Right cardiac atrium (tissue), 5 donors: ENCODE results near the gene CCDC150. TPM values are rescaled to one million over a fixed set of nuclear protein-coding genes. Genes with fewer than 3 reads are reported as not detected.
"Not testable (repeated sequence)": the region's sequence is repeated elsewhere in the genome, so short reads cannot be mapped to it uniquely, and the experiment has no call there.

Experiments used
- ATAC-seq, 2 donors: fragments of 200-7000 bp; cut with Tn5 transposase; one replicate each; pipeline versions ENCODE4 v1.8.0 to v1.9.1; 2020; ENCODE audit warnings: moderate library complexity in 2 of 2, mild to moderate bottlenecking in 1 of 2
- DNase-seq, 3 donors: peaks; one replicate each; pipeline ENCODE4 v3.0.0-alpha.2; 2020
- H3K27ac ChIP-seq: one replicate; pipeline ENCODE4 v1.5.1; 2013; ENCODE audit warnings: mild to moderate bottlenecking, low read length, control low read depth, moderate library complexity
- H3K27me3 ChIP-seq: one replicate; pipeline ENCODE4 v1.6.1; 2013; ENCODE audit not compliant: control insufficient read depth, insufficient read depth
- H3K4me1 ChIP-seq: one replicate; pipeline ENCODE4 v1.6.1; 2013; ENCODE audit warnings: low read length; ENCODE audit not compliant: control insufficient read depth, insufficient read depth
- H3K4me3 ChIP-seq: one replicate; pipeline ENCODE4 v1.5.1; 2013; ENCODE audit warnings: low read length, control low read depth
- H3K9me3 ChIP-seq: one replicate; pipeline ENCODE4 v1.6.1; 2013; ENCODE audit warnings: low read length; ENCODE audit not compliant: control insufficient read depth
- WGBS: extraction: QIAGEN DNeasy Blood & Tissue Kit; methylation state at CpG from one replicate; pipeline ENCODE4 v1.1.7; 2013; 5-methylcytosine and 5-hydroxymethylcytosine counted together
- intact Hi-C, 4 donors: fragments of 100-400 bp; cut with DNase I; formaldehyde crosslinking; loops; one replicate each; pipeline versions ENCODE4 v1.11.0 to v1.14.0; 2022 to 2023
- polyA plus RNA-seq: library from polyadenylated mRNA; stranded (reverse); fragments of 200-250 nt; gene quantifications from one replicate; pipeline ENCODE4 v1.2.3, GENCODE V29; 2013
- total RNA-seq, 4 donors: library from RNA; stranded (reverse); fragmentation: NEBNext Ultra II Directional; extraction: Animal tissue kit (Norgen Biotek cat#: 25700); gene quantifications; one replicate each; pipeline ENCODE4 v1.2.1, GENCODE V29; 2021
- donor health status: healthy with polysubstance abuse.
- donor health status: DM: no; HTN: yes; CAD: no.
- donor health status: DM: no; HTN: no; CAD: no.
- donor health status: DM: no; HTN: yes; CAD: no; lungs with severe emphysema.
- donor health status: DM: yes; HTN: yes; CAD: no.

CCDC150 gene
- total and polyA plus RNA-seq, 5 donors, result 0.38 to 1.6 (median 1.3) TPM

GRCh38 chr2:196712867-196713266 lies 73.4 kb downstream of the CCDC150 start:
- ATAC-seq, result no peak
- H3K27me3 ChIP-seq, result no peaks in the 10 kb centered on the region
- H3K4me3 ChIP-seq, result no peak overlapping the region
- H3K9me3 ChIP-seq, result no peaks in the 10 kb centered on the region
- no peak overlapping the region for H3K27ac ChIP-seq
- WGBS, result 96% methylated on average over 2 of the region's 2 CpGs
- no peaks in the 10 kb centered on the region for H3K4me1 ChIP-seq
- no peak for DNase-seq
- intact Hi-C loops, result no loop called here

GRCh38 chr2:196718419-196719109 lies 79.0 kb downstream of the CCDC150 start:
- Histone ChIP-seq H3K9me3 (no peaks in the 10 kb centered on the region), H3K4me3 (no peak overlapping the region), H3K27ac (no peak overlapping the region), H3K4me1 (no peaks in the 10 kb centered on the region), H3K27me3 (no peaks in the 10 kb centered on the region)
- 76% methylated on average over 6 of the region's 6 CpGs for WGBS
- ATAC-seq (no peak), DNase-seq (no peak)
- intact Hi-C loops, result no loop called here

GRCh38 chr2:196719110-196719872 lies 79.8 kb downstream of the CCDC150 start:
- no peaks in the 10 kb centered on the region for H3K4me1 ChIP-seq
- no peak overlapping the region for H3K4me3 ChIP-seq
- H3K27me3 ChIP-seq, result no peaks in the 10 kb centered on the region
- intact Hi-C loops, result no loop called here
- no peaks in the 10 kb centered on the region for H3K9me3 ChIP-seq
- peak in 1 of 2 donors; percentile 71 for ATAC-seq
- H3K27ac ChIP-seq, result no peak overlapping the region
- DNase-seq, result peak in 2 of 3 donors; percentile 51 to 57
- WGBS, result 57% methylated on average over 6 of the region's 6 CpGs

DNA sequence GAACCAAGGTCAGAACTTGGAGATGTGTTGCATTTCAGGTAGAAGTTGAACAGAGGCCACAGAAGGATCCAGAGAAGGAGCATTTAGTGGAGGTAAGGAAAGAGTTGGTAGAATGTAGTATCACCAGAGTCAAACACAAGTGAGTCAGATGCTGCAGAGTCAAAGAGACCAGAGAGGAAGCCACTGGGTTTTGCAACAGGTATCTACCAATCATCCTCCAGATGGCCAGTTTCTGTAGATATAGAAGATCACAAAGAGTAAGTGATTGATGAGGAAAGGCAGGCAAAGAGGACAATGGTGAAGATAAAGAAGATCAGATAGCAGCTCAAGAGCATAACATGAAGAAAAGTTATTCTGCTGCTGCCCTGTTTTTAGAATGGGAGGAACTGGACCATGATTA lies 84.1 kb downstream of the CCDC150 start:
- intact Hi-C loops, result no loop called here
- H3K27ac ChIP-seq, result no peak overlapping the region
- H3K9me3 ChIP-seq, result no peaks in the 10 kb centered on the region
- no peaks in the 10 kb centered on the region for H3K4me1 ChIP-seq
- no peaks in the 10 kb centered on the region for H3K27me3 ChIP-seq
- no peak for DNase-seq
- H3K4me3 ChIP-seq, result no peak overlapping the region
- ATAC-seq, result no peak

- Histone ChIP-seq H3K27ac (no peak overlapping the region), H3K4me1 (no peaks in the 10 kb centered on the region), H3K9me3 (no peaks in the 10 kb centered on the region), H3K4me3 (no peak overlapping the region), H3K27me3 (no peaks in the 10 kb centered on the region)
- WGBS, result 75% methylated on average over 3 of the region's 3 CpGs
- intact Hi-C loops, result no loop called here
- DNase-seq (no peak), ATAC-seq (no peak)
Observed at GRCh38 chr2:196725218-196725617, 85.7 kb downstream of the CCDC150 start.

GRCh38 chr2:196725882-196726281 lies 86.4 kb downstream of the CCDC150 start:
- no peak overlapping the region for H3K4me3 ChIP-seq
- no peak for ATAC-seq
- no peaks in the 10 kb centered on the region for H3K27me3 ChIP-seq
- intact Hi-C loops, result no loop called here
- no peaks in the 10 kb centered on the region for H3K9me3 ChIP-seq
- no peak overlapping the region for H3K27ac ChIP-seq
- no peak for DNase-seq
- no peaks in the 10 kb centered on the region for H3K4me1 ChIP-seq
- 92% methylated on average over 4 of the region's 4 CpGs for WGBS

- Histone ChIP-seq H3K4me3 (no peak overlapping the region), H3K9me3 (no peaks in the 10 kb centered on the region), H3K27ac (no peak overlapping the region), H3K27me3 (no peaks in the 10 kb centered on the region), H3K4me1 (no peaks in the 10 kb centered on the region)
- WGBS, result 92% methylated on average over 2 of the region's 2 CpGs
- ATAC-seq (no peak), DNase-seq (no peak)
- intact Hi-C loops, result no loop called here
Observed at GRCh38 chr2:196729418-196729817, 89.9 kb downstream of the CCDC150 start.

DNA sequence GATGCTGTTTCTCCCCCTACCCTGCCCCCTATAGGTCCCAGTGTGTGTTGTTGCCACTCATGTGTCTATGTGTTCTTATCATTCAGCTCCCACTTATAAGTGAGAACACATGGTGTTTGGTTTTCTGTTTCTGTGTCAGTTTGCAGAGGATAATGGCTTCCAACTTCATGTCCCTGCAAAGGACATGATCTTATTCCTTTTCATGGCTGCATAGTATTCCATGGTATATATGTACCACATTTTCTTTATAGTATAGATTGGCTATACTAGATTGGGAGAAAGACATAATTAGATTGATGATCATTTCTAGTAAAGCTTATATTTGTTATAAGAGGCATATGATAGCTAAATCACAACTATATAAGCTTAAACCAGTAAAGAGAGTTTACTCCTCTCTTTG lies 97.1 kb downstream of the CCDC150 start:
- H3K27me3 ChIP-seq, H3K4me3 ChIP-seq, H3K27ac ChIP-seq, ATAC-seq, DNase-seq, intact Hi-C loops, H3K9me3 ChIP-seq, H3K4me1 ChIP-seq: not testable (repeated sequence)

- H3K27me3 ChIP-seq, result no peaks in the 10 kb centered on the region
- intact Hi-C loops, result no loop called here
- no peak overlapping the region for H3K4me3 ChIP-seq
- ATAC-seq (no peak), DNase-seq (no peak)
- 74% methylated on average over 2 of the region's 2 CpGs for WGBS
- H3K4me1 ChIP-seq, result no peaks in the 10 kb centered on the region
- H3K27ac ChIP-seq, result no peak overlapping the region
- no peaks in the 10 kb centered on the region for H3K9me3 ChIP-seq
Observed at GRCh38 chr2:196737046-196737445, 97.5 kb downstream of the CCDC150 start.

DNA sequence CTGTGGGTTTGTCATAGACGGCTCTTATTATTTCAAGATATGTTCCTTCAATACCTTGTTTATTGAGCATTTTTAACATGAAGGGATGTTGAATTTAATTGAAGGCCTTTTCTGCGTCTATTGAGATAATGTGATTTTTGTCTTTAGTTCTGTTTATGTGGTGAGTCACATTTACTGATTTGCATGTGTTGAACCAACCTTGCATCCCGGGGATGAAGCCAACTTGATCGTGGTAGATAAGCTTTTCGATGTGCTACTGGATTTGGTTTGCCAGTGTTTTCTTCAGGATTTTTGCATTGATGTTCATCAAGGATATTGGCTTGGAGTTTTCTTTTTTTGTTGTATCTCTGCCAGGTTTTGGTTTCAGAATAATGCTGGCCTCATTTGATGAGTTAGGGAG lies 99.5 kb downstream of the CCDC150 start:
- WGBS, result 93% methylated on average over 5 of the region's 5 CpGs
- Histone ChIP-seq H3K27ac (no peak overlapping the region), H3K9me3 (no peaks in the 10 kb centered on the region), H3K27me3 (no peaks in the 10 kb centered on the region), H3K4me1 (no peaks in the 10 kb centered on the region), H3K4me3 (no peak overlapping the region)
- intact Hi-C loops, result no loop called here
- no peak for DNase-seq
- no peak for ATAC-seq

- intact Hi-C loops, result no loop called here
- 91% methylated on average over 3 of the region's 3 CpGs for WGBS
Observed at GRCh38 chr2:196742216-196742615, 102.7 kb downstream of the CCDC150 start.

More at GRCh38 chr2:196742216-196742615, 102.7 kb downstream of the CCDC150 start:
- no peak for DNase-seq
- Histone ChIP-seq H3K4me3 (no peak overlapping the region), H3K27me3 (no peaks in the 10 kb centered on the region), H3K9me3 (no peaks in the 10 kb centered on the region), H3K4me1 (no peaks in the 10 kb centered on the region), H3K27ac (no peak overlapping the region)
- ATAC-seq, result no peak
